ENCODE results near the gene MAPK9.
A peak's percentile ranks its signal among the peaks of the same experiment; 100 is the strongest.

MAPK9 gene

DNA sequence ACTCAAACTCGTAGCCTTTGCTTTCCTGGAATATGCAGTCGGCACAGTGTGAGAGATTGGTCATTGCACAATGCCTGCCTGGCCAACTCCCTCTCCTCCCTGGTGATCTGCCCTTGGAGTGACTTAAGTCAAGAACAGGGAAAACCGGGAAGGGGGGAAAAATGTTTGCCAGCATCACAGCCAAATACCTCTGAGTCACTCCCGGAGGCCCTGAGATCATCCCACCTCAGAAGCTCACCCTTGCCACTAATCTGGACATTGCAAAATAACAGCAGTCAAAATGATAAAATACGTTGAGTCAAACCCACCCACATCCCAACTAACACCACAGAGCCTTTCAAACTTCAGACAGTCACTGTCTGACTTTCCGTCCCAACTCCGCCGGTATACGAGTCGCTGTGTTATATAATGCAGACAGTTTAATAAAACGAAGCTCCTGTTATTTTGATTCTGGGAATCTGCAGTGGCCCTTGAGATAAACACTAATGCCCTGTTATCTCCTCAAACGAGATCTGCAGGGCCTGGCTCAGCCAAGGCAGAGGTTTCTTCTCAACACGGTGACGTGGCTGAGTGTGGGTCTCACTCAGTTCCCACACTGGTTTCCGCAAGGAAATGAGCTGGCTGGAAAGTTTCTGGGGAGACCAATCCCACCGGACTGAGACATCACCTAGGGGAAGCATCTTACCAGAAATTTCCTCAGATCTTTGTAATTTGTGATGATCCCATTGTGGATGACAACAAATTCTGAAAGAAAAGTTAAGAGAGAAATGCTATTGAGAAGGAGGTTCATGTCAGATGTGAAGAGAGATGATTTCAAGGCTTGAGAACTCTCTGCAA is 39.1 kb upstream of the MAPK9 start:
- ATAC-seq (no peak), DNase-seq (no peak)
- Mint-ChIP-seq H3K27me3 (peaks cover 42% of the 10 kb centered on the region), H3K9me3 (no peaks in the 10 kb centered on the region), H3K4me1 (peaks cover 7% of the 10 kb centered on the region), H3K27ac (peak overlapping the region in 1 of 2 donors; percentile 35), H3K4me3 (no peak overlapping the region)

DNA sequence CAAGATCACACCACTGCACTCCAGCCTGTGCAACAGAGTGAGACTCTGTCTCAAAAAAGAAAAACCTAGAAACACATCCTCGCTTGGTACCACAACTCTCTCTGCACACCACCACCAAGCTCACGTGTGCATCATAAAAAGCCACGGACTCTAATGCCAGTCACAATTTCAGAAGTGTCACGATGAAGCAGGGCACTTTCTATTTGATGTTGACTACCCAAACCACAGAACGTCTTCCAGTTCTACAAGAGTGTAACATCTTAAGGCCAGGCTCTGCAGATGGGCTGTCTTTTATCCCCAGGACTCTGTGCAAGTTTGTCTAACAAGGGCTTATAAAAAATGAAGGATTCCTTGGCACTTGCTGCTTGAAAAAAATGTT is 38.4 kb upstream of the MAPK9 start:
- H3K27ac Mint-ChIP-seq: no peak overlapping the region
- peaks cover 42% of the 10 kb centered on the region for H3K27me3 Mint-ChIP-seq

GRCh38 chr5:180329606-180330269 is 37.9 kb upstream of the MAPK9 start:
- H3K9me3 Mint-ChIP-seq: no peaks in the 10 kb centered on the region
- ATAC-seq (no peak), DNase-seq (no peak)
- peaks cover 42% of the 10 kb centered on the region for H3K27me3 Mint-ChIP-seq
- no peak overlapping the region for H3K4me3 Mint-ChIP-seq
- peaks cover 7% of the 10 kb centered on the region for H3K4me1 Mint-ChIP-seq
- H3K27ac Mint-ChIP-seq: no peak overlapping the region

More for the DNA sequence above, 38.4 kb upstream of the MAPK9 start:
- Mint-ChIP-seq H3K4me3 (no peak overlapping the region), H3K4me1 (peaks cover 7% of the 10 kb centered on the region), H3K9me3 (no peaks in the 10 kb centered on the region)
- DNase-seq (no peak), ATAC-seq (peak; percentile 31)

DNA sequence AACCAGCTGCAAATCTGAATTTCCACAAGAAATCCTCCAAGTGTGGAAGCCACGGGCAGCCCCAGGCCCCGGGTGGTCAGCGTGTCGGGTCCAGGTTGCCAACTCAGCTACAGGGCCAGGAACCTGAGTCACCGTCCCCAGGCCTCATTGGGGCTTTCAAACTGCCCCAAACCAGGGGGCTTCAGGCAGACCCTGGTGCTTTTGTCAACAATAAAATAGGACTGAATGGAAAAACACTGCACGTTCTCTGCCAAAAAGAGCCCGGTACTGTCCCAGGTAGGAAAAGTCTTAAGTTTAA is 37.2 kb upstream of the MAPK9 start:
- H3K4me1 Mint-ChIP-seq: peaks cover 7% of the 10 kb centered on the region
- H3K4me3 Mint-ChIP-seq: no peak overlapping the region
- no peak overlapping the region for H3K27ac Mint-ChIP-seq
- H3K9me3 Mint-ChIP-seq: no peaks in the 10 kb centered on the region
- H3K27me3 Mint-ChIP-seq: peaks cover 38% of the 10 kb centered on the region
- DNase-seq (no peak), ATAC-seq (no peak)

DNA sequence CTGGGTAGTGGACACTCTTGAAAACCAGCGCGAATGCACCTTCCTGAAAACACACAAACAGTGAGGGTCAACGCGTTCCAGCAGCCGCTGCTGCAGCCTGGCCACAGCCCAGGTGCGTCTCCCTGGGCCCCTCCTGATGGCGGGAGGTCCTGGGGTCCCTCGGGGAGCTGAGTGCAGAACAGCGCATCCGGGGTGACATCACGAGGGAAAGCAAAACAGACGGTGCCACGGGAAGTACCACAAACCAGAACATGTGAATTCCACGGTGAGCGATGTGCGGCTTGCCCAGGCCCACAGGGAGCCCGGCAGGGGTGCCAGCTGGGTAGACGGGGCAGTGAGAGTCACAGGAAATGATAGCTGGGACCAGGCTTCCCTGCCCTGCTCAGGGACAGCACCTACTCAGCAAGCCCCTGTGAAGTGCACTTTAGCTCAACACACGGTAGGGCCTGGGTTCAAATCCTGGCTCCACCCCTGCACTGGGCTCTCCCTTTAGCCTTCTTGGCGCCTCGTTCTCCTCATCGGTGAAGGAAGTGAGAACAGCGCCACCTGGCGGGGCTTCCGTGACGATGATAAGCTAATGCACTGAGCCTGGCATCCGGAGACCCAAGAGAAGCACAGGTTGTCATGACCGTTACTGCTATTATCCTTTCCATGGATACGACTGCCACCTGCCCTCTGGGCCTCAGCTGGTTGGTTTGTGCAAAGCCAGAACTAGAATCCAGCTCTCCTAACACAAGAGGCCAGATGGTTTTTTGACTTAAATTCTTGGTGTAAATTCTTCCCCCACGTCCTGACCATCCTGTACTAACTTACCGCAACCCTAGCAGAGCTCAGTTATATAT is 36.6 kb upstream of the MAPK9 start:
- Mint-ChIP-seq H3K4me3 (no peak overlapping the region), H3K4me1 (peaks cover 7% of the 10 kb centered on the region), H3K27ac (peak overlapping the region in 1 of 2 donors; percentile 30), H3K9me3 (no peaks in the 10 kb centered on the region), H3K27me3 (peaks cover 32% of the 10 kb centered on the region)
- DNase-seq (peak; percentile 79 to 83), ATAC-seq (peak; percentile 95)

DNA sequence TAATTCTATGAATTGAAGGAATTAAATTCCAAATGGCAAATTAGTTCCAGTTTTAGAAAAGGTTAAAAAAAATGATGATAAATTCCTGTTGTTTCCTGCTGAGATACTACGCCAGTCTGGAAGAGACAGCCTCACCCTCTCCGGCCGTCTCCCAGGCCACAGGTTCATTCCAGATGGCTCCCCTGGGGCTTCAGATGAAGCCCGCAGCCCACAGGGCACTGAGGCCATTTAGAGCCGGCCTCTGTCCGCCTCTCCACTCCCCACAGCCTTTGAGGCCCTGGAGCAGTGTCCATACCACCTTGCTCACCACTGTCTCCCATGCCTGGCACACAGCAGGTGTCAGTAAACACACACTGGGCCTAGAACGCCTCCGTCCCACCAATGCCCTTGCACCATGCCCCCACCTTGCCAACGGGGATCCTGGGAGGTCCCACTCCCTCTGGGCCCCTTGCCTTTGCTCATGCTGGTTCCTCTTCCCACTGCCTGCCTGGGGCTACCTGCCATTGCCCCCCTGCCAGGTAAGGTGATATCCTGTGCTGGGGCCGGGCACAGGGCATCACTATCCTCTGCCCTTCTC is 35.2 kb upstream of the MAPK9 start:
- no peak for DNase-seq
- no peak overlapping the region for H3K27ac Mint-ChIP-seq
- no peaks in the 10 kb centered on the region for H3K9me3 Mint-ChIP-seq
- peaks cover 7% of the 10 kb centered on the region for H3K4me1 Mint-ChIP-seq
- no peak overlapping the region for H3K4me3 Mint-ChIP-seq
- no peak for ATAC-seq
- peaks cover 24% of the 10 kb centered on the region for H3K27me3 Mint-ChIP-seq

- ATAC-seq: no peak
- DNase-seq: no peak
- Mint-ChIP-seq H3K4me1 (no peaks in the 10 kb centered on the region), H3K27ac (no peak overlapping the region), H3K4me3 (no peak overlapping the region), H3K27me3 (peaks cover under 1% of the 10 kb centered on the region), H3K9me3 (no peaks in the 10 kb centered on the region)
Measured at GRCh38 chr5:180324601-180324950, 32.7 kb upstream of the MAPK9 start.

DNA sequence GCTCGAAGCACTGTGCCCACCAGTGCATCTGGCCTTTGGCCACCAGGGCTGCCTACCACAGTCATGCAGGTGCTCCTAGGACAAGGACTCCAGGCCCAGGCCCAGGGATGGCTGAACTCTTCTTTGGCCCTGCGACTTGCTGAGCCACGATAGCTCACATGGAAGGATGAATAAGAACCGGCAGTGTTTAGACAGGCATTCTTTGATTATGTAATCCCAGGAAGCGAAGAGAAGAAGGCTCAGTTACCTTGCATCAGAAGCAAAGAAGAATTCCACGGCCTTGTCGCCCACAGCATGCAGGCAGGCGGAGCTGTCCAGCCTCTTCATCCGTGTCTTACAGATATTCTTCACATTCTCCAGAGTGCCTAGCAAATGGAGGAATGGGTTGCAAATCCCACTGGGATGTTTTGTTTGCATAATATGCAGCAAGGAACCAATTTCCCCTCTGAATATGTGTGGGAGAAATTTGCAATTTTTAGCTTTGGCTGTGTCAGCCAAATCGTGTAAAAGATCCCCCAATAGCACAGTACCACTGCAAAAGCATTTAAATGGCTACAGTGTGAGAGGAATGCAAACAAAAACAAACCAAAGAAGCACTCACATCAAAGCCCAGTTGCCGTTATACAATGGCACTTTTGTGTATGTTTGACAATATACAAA is 32.2 kb upstream of the MAPK9 start:
- H3K4me1 Mint-ChIP-seq: no peaks in the 10 kb centered on the region
- ATAC-seq (no peak), DNase-seq (no peak)
- H3K4me3 Mint-ChIP-seq: no peak overlapping the region
- no peaks in the 10 kb centered on the region for H3K27me3 Mint-ChIP-seq
- H3K27ac Mint-ChIP-seq: no peak overlapping the region
- no peaks in the 10 kb centered on the region for H3K9me3 Mint-ChIP-seq

GRCh38 chr5:180323160-180323559 is 31.3 kb upstream of the MAPK9 start:
- Mint-ChIP-seq H3K27me3 (peaks cover 2% of the 10 kb centered on the region), H3K4me3 (no peak overlapping the region)

DNA sequence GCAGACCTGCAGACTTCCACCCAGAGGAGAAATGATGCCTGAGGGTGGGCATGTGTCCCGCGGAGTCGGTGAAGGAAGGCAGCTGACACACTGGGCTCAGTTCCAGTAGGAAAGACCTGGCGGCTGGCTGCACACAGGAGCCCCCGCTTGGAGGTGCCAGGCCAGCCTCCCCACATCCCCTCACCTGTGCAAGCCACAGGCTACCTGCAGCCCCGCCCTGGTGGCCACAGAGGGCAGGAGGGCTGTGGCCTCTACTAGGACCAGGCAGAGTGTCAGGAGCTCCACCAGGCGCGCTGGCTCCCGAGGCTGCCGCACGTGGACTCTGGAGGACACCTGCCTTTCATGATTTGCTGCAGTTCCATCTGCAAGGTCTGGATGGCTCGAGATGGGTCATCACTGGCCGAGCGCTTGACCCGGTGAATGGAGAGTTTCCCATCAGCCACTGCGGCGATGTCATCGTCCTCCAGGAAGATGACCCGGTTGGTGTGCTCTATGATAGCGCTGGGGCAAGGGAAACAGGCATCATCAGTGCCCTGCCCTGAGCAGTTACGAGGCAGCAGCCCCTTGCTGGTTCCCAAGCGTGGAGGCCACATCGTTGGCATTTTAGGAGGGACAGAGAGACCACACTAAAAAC is 26.7 kb upstream of the MAPK9 start:
- Mint-ChIP-seq H3K27ac (no peak overlapping the region), H3K4me3 (no peak overlapping the region), H3K9me3 (no peaks in the 10 kb centered on the region), H3K27me3 (peaks cover 7% of the 10 kb centered on the region), H3K4me1 (no peaks in the 10 kb centered on the region)
- no peak for DNase-seq
- ATAC-seq: no peak

More at GRCh38 chr5:180323160-180323559, 31.3 kb upstream of the MAPK9 start:
- ATAC-seq: no peak
- H3K4me1 Mint-ChIP-seq: no peaks in the 10 kb centered on the region
- no peaks in the 10 kb centered on the region for H3K9me3 Mint-ChIP-seq
- DNase-seq: no peak
- H3K27ac Mint-ChIP-seq: no peak overlapping the region

DNA sequence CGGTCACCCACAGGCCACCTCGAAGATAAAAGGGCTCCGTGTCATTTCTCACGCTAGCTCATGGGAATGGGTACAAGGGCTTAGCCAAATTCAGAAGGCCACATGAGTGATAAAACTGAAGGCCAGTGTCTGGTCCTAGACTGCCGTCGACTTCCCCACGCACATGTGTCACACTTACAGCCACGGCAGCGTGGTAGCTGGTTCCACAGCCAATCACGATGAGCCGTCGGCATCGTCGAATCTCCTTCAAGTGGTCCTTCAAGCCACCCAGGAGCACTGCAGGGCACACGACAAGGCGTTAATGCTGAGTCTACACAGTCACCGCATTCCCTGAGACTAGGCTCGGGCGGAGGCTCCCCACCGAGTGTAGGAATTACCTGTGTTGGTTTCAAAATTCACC is 24.7 kb upstream of the MAPK9 start:
- no peaks in the 10 kb centered on the region for H3K9me3 Mint-ChIP-seq
- no peak overlapping the region for H3K27ac Mint-ChIP-seq
- DNase-seq: no peak
- no peaks in the 10 kb centered on the region for H3K4me1 Mint-ChIP-seq
- peaks cover 7% of the 10 kb centered on the region for H3K27me3 Mint-ChIP-seq
- H3K4me3 Mint-ChIP-seq: no peak overlapping the region
- no peak for ATAC-seq

GRCh38 chr5:180315762-180316212 is 23.9 kb upstream of the MAPK9 start:
- Mint-ChIP-seq H3K9me3 (no peaks in the 10 kb centered on the region), H3K4me1 (no peaks in the 10 kb centered on the region), H3K4me3 (no peak overlapping the region), H3K27ac (no peak overlapping the region), H3K27me3 (peaks cover 7% of the 10 kb centered on the region)
- DNase-seq: peak; percentile 70 to 72
- peak; percentile 85 for ATAC-seq

- H3K4me1 Mint-ChIP-seq: no peaks in the 10 kb centered on the region
- H3K4me3 Mint-ChIP-seq: peak overlapping the region in 1 of 2 donors; percentile 75
- H3K27ac Mint-ChIP-seq: peak overlapping the region in 1 of 2 donors; percentile 48
- H3K27me3 Mint-ChIP-seq: peaks cover 7% of the 10 kb centered on the region
- no peaks in the 10 kb centered on the region for H3K9me3 Mint-ChIP-seq
- DNase-seq: peak in 1 of 2 donors; percentile 78
- peak; percentile 41 for ATAC-seq
Measured at GRCh38 chr5:180313677-180314505, 22.0 kb upstream of the MAPK9 start.

DNA sequence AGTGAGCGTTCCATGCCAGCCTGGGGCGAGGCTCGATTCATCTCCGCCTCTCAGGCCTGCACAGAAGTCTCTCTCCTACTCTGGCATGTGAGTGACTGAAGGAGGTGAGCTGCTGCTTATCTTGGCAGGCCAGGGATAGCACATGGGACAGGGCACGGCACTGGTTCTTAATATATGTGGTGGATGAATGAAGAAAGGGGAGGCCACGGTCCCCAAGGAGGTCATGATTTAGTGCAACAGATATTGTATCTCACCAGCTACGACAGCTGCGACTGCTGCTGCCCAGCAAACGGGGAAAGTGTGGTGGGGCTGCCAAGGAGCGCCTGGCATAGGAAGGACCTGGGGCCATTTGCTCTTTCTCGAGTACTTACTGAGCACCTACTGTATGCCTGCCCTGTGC is 19.3 kb upstream of the MAPK9 start:
- ATAC-seq: no peak
- Mint-ChIP-seq H3K4me3 (no peak overlapping the region), H3K27ac (no peak overlapping the region)

More for the DNA sequence above, 19.3 kb upstream of the MAPK9 start:
- DNase-seq: no peak
- no peaks in the 10 kb centered on the region for H3K27me3 Mint-ChIP-seq
- no peaks in the 10 kb centered on the region for H3K9me3 Mint-ChIP-seq
- H3K4me1 Mint-ChIP-seq: no peaks in the 10 kb centered on the region

Data from stimulated activated naive CD8-positive, alpha-beta T cell treated with anti-CD3 and anti-CD28 coated beads, Interleukin-15, amount 100 ng/mL, for 72 hours (primary cell).